GM19328 (cell line): ENCODE results near the gene PRND.
"Not testable (repeated sequence)": the region's sequence is repeated elsewhere in the genome, so short reads cannot be mapped to it uniquely, and the experiment has no call there.

Source experiments
- ATAC-seq: cut with Tn5 transposase; IDR thresholded peaks from one replicate; pipeline ENCODE4 v1.9.1; 2021; ENCODE audit warnings: mild to moderate bottlenecking, moderate library complexity; ENCODE audit not compliant: unreplicated experiment

Gene PRND

DNA sequence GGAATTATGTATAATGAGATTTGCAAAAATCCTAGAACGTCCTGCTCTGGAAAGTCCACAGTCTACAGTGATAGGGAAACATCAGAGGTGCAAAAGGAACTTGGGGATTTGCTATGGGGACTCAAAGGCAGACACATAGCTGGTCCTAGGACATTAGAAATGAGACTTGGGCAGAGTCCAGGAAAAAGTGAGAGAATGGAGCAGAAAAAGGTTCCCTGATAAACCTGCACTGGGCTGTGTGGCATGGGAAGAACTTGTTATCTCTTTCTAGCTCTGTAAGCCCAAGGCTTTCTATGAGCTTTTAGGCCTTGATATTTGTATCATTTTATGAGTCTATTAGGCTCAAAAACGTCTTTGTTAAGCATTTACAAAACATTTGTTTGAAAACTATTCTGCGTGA lies 15.2 kb downstream of the PRND start:
- ATAC-seq = no peak

DNA sequence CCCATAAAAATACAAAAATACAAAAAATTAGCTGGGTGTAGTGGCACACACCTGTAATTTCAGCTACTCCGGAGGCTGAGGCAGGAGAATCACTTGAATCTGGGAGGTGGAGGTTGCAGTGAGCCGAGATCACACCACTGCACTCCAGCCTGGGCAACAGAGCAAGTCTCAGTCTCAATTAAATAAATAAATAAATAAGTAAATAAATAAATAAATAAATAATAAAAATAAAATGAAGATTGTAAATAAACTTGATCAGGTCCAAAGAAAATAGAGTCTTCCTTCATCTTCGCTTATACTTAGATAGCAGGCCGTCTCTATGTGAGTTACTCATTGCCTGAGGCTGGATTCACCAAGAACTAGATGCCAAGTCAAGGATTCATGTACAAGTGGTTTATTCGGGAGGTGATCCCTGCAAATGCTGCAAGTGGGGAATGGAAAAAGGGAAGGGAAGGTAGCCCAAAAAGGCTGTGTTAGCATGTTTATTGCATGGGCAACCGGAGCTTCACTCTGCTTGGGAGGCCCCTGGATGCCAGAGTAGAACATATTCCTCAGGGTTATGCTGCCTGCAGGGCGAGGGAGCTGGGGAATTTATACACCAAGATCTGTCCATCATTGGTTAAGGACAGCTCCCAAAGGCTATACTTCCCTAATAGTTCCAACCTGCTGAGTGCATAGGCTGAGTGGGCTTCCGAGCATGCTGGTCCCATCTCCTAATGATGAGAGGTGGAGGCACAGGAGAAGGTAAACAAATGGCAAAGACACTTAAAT lies 16.3 kb downstream of the PRND start:
- ATAC-seq = no peak

DNA sequence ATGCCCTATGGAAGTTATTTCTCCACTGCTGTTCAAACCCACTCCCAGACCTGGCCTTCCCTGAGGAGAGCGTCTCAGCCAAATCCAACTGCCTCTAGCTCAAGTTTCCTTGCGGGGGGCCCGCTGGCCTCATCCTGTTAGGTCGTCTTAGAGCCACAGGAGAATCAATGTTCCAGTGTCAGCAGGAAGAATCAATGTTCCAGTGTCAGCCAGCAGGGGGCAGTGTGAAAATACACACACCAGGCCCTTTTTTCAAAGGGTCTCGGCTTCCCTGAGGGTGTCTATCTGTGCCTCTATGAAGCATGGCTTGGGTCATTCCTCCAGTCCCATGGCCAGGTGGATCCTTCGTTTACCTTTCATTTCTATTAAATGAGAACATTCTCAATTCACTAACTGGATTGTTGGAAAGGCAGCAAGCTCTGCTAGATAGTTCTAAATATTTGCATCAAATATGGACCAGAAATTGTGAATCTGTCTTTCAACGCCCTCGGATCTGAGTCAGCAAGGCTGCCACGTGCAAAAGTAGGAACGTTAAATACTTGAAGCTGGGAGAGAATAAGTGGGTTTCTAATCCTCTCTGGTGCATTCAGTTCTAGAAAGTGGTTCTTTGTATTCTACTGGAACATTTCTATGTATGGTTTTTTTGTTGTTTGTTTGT lies 19.2 kb downstream of the PRND start:
- ATAC-seq = no peak

DNA sequence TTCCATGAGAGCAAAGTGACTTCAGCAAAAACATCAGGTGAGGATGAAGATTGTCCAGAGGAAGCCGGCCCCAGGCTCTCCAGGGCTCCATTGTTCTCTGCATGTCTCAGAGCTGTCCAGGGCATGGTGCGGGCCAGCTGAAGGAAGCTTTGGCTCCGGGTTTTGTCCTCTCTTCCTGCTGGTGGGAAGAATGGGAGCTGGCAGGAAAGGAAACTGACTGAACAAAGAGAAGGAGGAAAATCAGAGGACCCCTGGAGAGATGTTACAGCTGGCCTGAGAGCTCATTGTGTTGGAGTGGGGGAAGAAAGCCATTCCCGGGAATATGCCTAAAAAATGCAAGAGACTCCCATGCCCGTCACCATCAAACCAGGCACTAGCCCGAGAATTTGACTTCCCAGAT lies 27.1 kb downstream of the PRND start:
- no peak for ATAC-seq

DNA sequence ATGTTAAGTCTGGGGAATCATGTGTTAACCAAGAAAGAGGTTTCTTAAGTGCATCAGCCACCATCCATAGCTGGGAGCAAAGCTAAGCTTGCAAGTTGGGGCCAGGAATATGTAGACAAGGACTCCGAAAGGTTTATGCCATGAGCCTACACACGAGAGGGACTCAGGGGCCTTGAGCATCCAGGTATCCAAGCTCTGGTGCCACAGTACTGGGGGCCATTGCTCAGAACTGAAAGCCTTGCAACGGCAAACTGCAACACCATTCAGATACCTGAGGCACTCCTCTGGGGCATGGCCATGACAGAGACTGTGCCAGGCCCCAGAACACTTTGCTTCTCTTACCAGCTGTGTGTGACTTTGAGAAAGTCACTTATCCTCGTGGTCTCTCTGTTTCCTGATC lies 27.6 kb downstream of the PRND start:
- no peak for ATAC-seq

DNA sequence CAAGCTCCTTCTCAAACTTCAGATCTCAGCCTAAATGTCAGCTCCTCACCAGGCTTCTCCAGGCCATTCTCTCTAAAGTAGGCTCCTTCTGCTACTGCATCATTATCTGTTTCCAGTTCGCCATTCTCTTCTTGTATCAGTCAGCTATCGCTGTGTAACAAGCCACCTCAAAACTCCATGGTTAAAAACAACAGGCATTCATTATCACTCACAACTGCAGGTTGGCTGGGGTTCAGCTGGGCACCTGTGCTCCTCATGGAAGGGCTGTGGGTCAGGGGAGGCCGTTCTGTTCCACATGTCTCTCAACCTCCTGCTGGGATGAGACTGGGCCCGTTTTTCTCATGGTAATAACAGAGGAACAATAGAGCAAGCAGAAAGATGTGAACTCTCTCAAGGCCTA lies 28.7 kb downstream of the PRND start:
- no peak for ATAC-seq

DNA sequence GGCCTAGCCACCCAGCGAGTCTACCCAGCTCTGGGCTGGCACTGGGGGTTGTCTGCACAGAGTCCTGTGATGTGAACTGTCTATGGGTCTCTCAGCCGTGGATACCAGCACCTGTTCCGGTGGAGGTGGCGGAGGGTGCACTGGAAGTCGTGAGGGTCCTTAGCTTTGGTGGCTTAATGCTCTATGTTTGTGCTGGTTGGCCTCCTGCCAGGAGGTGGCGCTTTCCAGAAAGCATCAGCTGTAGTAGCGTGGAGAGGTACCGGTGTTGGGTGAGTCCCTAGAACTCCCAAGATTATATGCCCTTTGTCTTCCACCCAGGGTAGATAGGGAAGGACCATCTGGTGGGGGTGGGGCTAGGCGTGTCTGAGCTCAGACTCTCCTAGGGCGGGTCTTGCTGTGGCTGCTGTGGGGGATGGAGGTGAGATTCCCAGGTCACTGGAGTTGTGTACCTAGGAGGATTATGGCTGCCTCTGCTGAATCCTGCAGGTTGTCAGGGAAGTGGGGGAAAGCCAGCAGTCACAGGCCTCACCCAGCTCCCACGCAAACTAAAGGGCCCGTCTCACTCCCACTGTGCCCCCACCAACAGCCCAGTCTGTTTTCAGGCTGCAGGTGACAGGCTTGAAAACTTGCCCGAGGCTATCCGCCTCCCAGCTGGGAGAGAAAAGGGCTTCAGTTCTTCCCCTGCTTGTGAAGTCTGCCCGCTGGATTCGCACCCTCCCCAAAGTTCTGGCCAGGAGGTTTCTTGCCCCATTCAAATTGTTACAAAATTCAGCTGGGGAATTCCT lies 37.6 kb downstream of the PRND start:
- ATAC-seq = not testable (repeated sequence)

DNA sequence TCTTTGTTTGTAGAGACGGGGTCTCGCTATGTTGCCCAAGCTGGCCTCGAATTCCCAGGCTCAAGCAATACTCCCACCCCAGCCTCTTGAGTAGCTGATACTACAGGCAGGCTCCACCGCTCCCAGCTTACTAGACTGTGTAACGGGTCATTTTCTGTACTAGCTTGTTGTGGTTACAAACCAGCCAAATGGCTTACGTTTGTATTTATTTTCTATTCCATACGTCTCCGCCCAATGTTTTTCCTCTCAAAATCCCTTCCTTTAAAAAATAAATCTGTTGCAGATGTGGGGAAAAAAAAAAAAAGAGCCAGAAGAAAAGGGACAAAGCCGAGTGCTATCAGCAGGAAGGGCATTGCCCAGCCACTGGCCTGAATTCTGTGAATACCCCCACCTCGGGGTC lies 41.6 kb downstream of the PRND start:
- ATAC-seq = no peak

DNA sequence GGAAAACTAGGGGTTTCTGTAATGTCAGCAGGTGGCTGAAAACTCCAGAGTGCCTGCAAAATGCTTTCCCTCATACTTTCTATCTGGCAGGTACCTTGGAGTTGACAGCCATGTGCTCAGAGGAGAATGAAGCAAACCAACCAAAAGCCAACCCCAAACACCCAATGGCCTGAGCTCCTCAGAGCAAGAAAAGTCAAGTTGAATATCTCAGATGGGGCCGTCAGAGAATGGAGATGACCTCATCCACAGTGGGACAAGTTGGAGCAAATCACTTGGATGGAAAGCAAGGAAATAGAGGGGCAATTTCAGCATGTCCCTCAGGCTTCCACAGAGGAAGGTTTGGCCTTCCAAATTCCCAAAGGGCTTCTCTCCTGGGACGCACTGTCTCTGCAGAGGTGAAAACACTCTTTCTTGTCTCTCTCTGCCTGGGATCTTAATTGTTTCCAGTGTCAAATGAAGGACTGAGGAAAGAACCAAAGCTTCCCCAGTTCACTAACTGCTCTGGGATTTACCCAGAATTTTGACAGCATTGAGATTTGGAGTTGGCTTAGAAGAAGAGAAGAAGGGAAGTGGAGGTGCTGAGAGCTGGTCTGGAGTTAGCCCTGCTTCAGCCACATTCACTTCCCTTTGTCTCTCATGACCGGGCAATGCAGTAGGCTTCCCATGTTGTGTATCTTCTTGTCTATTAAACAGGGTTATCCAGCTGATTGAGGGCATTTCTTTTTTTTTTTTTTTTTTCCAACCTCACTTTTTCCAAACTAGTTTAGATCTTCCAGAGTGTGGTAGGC lies 42.2 kb downstream of the PRND start:
- ATAC-seq = no peak

DNA sequence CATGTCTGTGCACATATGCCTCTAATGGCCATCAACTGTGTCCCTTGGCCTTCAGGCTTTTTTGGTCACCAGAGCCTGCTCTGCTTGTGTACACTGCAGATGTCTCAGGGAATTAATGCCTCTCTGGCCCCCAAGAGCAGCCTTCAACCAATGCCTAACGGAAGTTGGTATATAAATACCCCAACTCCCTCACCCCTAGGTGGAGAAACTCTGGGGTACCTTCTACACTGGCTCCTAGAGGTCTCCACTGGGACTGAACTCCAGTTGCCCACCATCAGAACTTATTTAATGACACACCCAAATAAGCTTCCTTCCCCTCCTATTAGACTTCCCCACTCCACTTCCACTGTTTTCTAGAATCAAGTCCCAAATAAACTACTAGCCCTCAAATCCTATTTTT lies 43.1 kb downstream of the PRND start:
- no peak for ATAC-seq

DNA sequence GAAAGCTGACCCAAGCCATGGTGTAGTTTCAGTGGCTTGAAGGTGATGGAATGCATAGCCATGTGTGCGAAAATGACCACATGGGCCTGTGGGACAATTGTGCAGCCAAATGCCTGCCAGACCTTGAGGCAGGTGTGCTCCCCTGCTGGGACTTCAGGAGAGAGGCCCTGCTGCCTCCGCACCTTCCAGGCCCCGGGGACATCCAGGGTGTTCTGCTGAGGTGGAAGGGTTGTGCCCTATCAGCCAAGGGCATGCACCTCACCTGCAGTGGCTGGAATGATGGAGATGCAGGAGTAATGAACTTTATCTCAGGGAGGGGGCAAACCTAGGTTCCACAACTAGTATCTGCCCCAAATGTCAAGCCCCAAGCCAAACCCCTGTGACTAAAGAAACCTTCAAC lies 44.0 kb downstream of the PRND start:
- ATAC-seq = no peak

DNA sequence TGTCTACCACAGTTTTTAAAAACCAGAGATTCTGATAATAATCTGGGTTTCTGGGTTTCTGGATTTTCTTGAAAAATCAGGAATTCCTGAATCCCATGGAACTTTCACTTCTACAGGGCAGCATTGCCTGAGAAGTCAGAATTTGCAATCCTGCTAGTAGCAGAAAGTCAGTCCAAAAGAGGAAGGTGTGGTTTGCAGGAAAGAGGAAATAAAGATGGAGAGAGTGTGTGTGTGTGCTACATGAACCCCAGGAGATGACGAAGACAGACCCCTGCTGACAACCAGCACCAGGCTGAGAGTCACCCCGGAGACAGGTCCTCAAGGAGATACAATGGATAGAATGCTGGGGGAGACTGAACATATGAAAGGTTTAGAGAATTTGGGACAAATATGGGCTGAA lies 44.9 kb downstream of the PRND start:
- no peak for ATAC-seq

DNA sequence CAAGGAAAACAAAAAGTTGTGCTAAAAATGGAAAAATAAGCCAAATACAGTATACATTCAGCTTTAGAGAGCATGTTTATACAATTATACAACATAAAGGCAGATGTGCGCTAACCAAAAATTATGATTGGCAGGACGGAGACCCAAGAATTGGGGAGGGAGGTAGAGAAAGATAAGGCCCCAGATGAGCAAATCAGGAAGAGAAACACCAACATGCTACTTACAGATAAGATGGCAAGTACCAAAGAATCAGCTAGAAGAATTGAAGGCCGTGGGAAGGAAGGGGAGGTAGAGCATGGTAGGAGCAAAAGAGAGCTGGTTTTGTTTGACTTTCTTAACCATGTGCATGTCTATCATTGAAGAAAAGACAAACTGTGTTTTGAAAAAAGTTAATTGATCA lies 45.4 kb downstream of the PRND start:
- ATAC-seq = no peak

DNA sequence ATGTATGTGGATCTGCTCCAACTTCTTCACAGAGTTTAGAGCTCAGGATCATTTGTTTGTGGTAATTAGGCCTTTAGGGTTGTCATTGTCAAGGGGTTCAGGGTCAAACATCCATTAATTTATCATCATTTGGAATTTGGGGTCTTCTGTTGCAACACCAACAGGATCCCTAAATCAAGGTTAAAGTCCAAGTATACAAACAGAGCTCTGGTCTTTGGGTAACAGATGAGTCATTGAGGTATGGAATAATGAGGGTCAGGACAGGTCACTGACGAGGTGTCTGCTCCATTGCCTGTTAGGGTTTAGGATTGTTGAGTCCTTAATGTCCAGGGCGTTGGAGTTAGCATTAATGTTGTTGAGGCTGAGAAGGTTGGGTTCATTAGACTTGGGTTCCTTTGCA lies 47.6 kb downstream of the PRND start:
- no peak for ATAC-seq

DNA sequence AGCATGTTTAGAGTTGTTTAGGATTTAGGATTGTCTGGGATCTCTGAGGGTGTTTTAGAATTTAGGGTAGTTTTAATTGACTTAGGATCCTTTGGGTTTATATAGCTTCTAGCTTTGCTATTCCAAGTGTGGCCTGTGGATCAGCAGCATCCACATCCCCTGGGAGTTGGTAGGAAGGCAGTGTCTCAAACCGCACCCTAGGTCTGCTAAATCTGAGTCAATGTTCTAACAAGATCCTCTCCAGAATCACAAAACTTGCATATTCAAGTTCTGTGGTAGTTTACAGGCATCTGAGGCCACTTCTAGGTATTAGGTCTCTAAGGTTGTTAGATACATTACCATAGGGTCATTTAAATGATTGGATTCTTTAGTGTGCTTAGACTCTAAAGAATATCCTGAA lies 48.3 kb downstream of the PRND start:
- ATAC-seq = no peak

DNA sequence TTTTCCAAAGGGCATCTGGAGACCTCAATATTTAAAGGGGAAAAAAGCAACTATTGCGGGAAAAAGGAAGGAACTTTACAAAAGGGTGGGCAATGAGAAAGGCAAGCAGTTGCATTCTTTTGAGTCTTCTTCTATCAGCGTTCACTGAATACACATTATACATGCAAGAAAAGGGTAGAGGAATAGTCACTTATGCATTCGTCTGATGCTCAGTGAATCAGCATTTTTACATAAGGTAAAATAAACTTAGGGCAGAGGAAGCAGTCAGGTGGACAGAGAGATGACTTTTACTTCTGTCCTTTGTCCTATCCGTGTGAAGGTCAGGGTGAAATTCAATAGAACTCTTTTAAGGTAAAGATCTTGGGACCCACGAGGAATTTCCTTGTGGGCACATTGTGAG lies 49.3 kb downstream of the PRND start:
- no peak for ATAC-seq

DNA sequence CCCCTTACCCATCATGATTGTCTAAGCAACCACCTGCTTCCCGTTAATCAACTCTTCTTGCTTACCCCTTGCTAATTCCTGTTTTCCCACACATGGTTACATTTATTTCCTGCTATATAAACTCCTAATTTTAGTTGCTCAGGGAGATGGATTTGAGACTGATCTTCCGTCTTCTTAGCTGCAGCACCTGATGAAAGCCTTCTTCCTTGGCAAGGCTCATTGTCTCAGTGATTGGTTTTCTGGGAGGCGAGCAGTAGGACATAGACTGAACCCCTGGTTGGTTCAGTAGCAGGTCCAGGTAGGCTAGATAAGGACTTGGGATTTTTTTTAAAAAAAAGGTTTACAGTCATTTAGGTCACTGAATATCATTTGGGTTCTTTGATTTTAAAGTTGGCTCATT lies 50.4 kb downstream of the PRND start:
- ATAC-seq = no peak

DNA sequence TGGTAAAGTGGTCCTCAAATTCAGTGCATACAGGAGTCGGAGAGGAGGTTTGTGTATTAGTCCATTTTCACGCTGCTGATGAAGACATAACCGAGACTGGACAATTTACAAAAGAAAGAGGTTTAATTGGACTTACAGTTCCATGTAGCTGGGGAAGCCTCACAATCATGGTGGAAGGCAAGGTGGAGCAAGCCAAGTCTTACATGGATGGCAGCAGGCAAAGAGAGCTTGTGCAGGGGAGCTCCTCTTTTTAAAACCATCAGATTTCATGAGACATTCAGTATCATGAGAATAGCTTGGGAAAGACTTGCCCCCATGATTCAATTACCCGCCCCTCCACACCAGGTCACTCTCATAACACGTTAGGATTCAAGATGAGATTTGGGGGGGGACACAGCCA lies 51.3 kb downstream of the PRND start:
- not testable (repeated sequence) for ATAC-seq

DNA sequence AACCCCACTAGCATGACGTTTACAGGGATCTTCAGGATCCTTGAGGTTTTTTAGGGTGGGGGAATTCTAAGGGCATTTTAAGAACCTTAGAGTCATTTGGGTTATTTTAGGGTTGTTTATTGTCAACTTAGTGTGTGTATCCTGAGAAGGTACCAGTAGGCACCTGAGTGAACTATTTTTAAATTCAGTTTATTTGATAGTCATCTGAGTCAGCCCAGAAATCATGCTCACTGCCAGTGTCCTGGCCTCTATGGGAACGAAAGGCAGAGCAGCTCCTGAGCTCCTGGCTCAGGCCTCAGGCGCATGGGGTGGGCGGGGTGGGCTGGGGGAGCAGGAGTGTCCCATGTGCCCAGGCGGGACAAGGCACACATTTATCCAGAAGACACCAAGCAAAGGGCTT lies 52.0 kb downstream of the PRND start:
- ATAC-seq = no peak

DNA sequence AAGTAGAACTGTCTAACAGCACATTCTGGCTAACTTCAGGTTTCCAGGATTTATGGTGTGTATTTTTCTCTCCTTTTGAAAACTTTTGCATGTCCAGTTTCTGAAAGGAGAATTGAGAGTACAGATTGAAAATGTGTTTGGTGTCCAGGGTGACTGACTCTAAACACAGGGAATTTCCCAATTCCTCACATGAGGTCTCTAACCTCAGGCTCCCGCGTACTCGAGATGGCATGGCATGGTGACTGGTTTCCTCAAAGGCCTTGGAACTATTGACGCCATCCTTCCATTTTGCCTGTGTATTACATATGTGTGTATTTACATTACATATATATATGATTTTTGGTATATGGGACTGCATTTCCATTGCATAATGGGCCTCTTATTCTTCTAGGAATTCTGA lies 52.5 kb downstream of the PRND start:
- no peak for ATAC-seq
